Measurements from ENCODE around the gene TARS3. TPM values are rescaled to one million over a fixed set of nuclear protein-coding genes. Genes with fewer than 3 reads are reported as not detected.

Gene TARS3
- total RNA-seq, 1 experiment from 2014 or later = 14.1 TPM

GRCh38 chr15:101612676-101613075 is 111.6 kb downstream of the TARS3 start:
- H3K4me1 Mint-ChIP-seq = peaks cover 18 to 29% of the 10 kb centered on the region in 2 experiments
- H3K18ac ChIP-seq (ENCODE audit: insufficient read length, low read depth, low read length) = no peak overlapping the region
- no peak overlapping the region for H2BK120ac ChIP-seq (ENCODE audit: low read depth, low read length, poor library complexity, severe bottlenecking)
- H2BK5ac ChIP-seq (ENCODE audit: insufficient read length, low read length) = no peak overlapping the region
- H3K27ac ChIP-seq (ENCODE audit: insufficient read length, low read depth, low read length) = no peak overlapping the region
- no peak for DNase-seq
- no peaks in the 10 kb centered on the region; the same call in 1 of the 2 replicates for H3K27me3 ChIP-seq (ENCODE audit: insufficient read depth, low read length)
- no peak overlapping the region for H2AK5ac ChIP-seq (ENCODE audit: insufficient read length, low read length)
- no peaks in the 10 kb centered on the region for H3K9me3 ChIP-seq (ENCODE audit: control insufficient read depth, low read depth, low read length)
- no peaks in the 10 kb centered on the region for H4K20me1 ChIP-seq (ENCODE audit: control insufficient read depth, insufficient read depth, insufficient read length)
- H3K4me1 ChIP-seq (ENCODE audit: insufficient read depth, low read length) = peaks cover 5% of the 10 kb centered on the region; the same call in 1 of the 2 replicates
- H2BK15ac ChIP-seq (ENCODE audit: low read depth, low read length) = no peak overlapping the region
- H2BK20ac ChIP-seq (ENCODE audit: low read depth, low read length, poor library complexity, severe bottlenecking) = no peak overlapping the region
- H4K91ac ChIP-seq (ENCODE audit: insufficient read length, low read depth, low read length) = no peak overlapping the region
- peaks cover 23% of the 10 kb centered on the region for H3K27me3 Mint-ChIP-seq (ENCODE audit: low read depth)
- no CpG with 5 or more reads among the region's 11 CpGs for WGBS (ENCODE audit: extremely low coverage, insufficient read length, low lambda C conversion rate)
- no peak overlapping the region for H2AFZ ChIP-seq (ENCODE audit: low read length)
- no peak overlapping the region for H2BK12ac ChIP-seq (ENCODE audit: insufficient read length, low read depth, low read length)
- no peaks in the 10 kb centered on the region for H3K79me1 ChIP-seq (ENCODE audit: insufficient read depth, low read depth, low read length, poor library complexity, severe bottlenecking)
- no peaks in the 10 kb centered on the region for H3K36me3 Mint-ChIP-seq (ENCODE audit: insufficient read depth in 1 of 3, low read depth in 3 of 3)
- H4K5ac ChIP-seq (ENCODE audit: insufficient read length, low read depth, low read length) = no peak overlapping the region
- no peak overlapping the region for H3K14ac ChIP-seq (ENCODE audit: insufficient read depth, low read length)
- no peak overlapping the region for H3K27ac Mint-ChIP-seq
- no peak overlapping the region for H3K4me2 ChIP-seq (ENCODE audit: insufficient read depth, insufficient read length, low read length)
- H3K4me3 Mint-ChIP-seq = no peak overlapping the region
- no peaks in the 10 kb centered on the region for H3K79me2 ChIP-seq (ENCODE audit: insufficient read depth, low read length)
- no peak overlapping the region for H3K4ac ChIP-seq (ENCODE audit: low read depth, low read length)
- no peak overlapping the region for H3K23ac ChIP-seq (ENCODE audit: insufficient read length, low read depth, low read length)
- no peak for TF ChIP-seq CTCF (conservative IDR thresholded peaks at IDR 0.05)
- no peak overlapping the region for H3K9ac ChIP-seq (ENCODE audit: extremely low read depth, insufficient read length, low read length)
- no peaks in the 10 kb centered on the region for H3K23me2 ChIP-seq (ENCODE audit: insufficient read length, low read depth, low read length, poor library complexity, severe bottlenecking)
- no peak overlapping the region for H3T11ph ChIP-seq (ENCODE audit: low read length)
- H3K56ac ChIP-seq (ENCODE audit: insufficient read length, low read depth, low read length) = no peak overlapping the region
- H4K8ac ChIP-seq (replicated peaks; ENCODE audit: insufficient read length, low read depth, low read length) = no peak overlapping the region
- H3K9me3 Mint-ChIP-seq = no peaks in the 10 kb centered on the region
